ENCODE data around the gene SSH2. TPM values are rescaled to one million over a fixed set of nuclear protein-coding genes. Genes with fewer than 3 reads are reported as not detected.
A peak's percentile ranks its signal among the peaks of the same experiment; 100 is the strongest.

The SSH2 gene
- polyA plus RNA-seq, 1 of the 3 experiments (the other 2 are of a cell fraction): 8.8 TPM

DNA sequence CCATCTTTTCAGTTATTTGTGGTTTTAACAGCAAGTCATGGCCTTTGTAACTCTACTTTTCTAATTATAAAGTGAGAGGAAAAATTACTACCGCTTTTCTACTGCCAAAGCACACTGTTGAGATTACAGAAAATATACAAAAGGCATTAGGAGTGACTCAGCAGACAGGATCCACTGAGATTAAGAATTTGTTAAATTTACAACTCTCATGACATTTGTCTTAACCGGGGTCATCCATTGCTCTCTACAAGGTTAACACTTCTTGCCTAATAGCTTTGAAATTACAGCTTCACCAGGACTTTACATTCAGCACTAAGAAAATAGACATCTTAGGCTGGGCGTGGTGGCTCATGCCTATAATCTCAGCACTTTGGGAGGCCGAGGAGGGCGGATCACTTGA lies 93.4 kb downstream of the SSH2 start (continued):
- TF ChIP-seq CTCF (IDR thresholded peaks at IDR 0.05): no peak
- TF ChIP-seq, protein P1, sequence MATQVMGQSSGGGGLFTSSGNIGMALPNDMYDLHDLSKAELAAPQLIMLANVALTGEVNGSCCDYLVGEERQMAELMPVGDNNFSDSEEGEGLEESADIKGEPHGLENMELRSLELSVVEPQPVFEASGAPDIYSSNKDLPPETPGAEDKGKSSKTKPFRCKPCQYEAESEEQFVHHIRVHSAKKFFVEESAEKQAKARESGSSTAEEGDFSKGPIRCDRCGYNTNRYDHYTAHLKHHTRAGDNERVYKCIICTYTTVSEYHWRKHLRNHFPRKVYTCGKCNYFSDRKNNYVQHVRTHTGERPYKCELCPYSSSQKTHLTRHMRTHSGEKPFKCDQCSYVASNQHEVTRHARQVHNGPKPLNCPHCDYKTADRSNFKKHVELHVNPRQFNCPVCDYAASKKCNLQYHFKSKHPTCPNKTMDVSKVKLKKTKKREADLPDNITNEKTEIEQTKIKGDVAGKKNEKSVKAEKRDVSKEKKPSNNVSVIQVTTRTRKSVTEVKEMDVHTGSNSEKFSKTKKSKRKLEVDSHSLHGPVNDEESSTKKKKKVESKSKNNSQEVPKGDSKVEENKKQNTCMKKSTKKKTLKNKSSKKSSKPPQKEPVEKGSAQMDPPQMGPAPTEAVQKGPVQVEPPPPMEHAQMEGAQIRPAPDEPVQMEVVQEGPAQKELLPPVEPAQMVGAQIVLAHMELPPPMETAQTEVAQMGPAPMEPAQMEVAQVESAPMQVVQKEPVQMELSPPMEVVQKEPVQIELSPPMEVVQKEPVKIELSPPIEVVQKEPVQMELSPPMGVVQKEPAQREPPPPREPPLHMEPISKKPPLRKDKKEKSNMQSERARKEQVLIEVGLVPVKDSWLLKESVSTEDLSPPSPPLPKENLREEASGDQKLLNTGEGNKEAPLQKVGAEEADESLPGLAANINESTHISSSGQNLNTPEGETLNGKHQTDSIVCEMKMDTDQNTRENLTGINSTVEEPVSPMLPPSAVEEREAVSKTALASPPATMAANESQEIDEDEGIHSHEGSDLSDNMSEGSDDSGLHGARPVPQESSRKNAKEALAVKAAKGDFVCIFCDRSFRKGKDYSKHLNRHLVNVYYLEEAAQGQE (IDR thresholded peaks at IDR 0.05; ENCODE audit: low read depth, low read length): no peak
- no peak for TF ChIP-seq GATA2 (CRISPR knock-in tag; IDR thresholded peaks at IDR 0.05)
- TF ChIP-seq FOXM1 (IDR thresholded peaks at IDR 0.05; ENCODE audit: low read depth): no peak
- TF ChIP-seq FOSL2 (IDR thresholded peaks at IDR 0.05; ENCODE audit: borderline replicate concordance, low read depth): no peak
- TF ChIP-seq, protein P2, sequence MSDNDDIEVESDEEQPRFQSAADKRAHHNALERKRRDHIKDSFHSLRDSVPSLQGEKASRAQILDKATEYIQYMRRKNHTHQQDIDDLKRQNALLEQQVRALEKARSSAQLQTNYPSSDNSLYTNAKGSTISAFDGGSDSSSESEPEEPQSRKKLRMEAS (IDR thresholded peaks at IDR 0.05; ENCODE audit: low read depth): no peak
- no peak for TF ChIP-seq PBX3 (IDR thresholded peaks at IDR 0.05)
- no peak for TF ChIP-seq ZBTB33 (IDR thresholded peaks at IDR 0.05; ENCODE audit: borderline replicate concordance, low read depth)

GRCh38 chr17:29835435-29836351 lies 94.3 kb downstream of the SSH2 start:
- DNase-seq: no peak
- TF ChIP-seq SIN3A (IDR thresholded peaks at IDR 0.05; ENCODE audit: borderline replicate concordance, low read depth, low read length) (no peak), FOSL2 (IDR thresholded peaks at IDR 0.05; ENCODE audit: borderline replicate concordance, low read depth) (0 out of 2 replicates have a peak, but pooled peaks have one; percentile 24), GABPA (IDR thresholded peaks at IDR 0.05; ENCODE audit: low read depth) (no peak), POLR2AphosphoS5 (IDR thresholded peaks at IDR 0.05; ENCODE audit: low read depth, low read length) (no peak), TEAD4 (IDR thresholded peaks at IDR 0.05; ENCODE audit: borderline replicate concordance, insufficient read depth) (no peak)
- CTCF ChIA-PET: interaction anchor here (1.3 to 1.6 kb wide), 2 partner anchors 11 to 28 kb away, joined by 4 read pairs; no protein-coding TSS in a partner anchor
- Histone ChIP-seq H3K36me3 (replicated peaks in 1 of 2; ENCODE audit: control insufficient read depth in 1 of 2, insufficient read depth in 2 of 2, low read length in 1 of 2) (no peaks in the 10 kb centered on the region), H3K4me2 (no peak overlapping the region), H4K20me1 (ENCODE audit: insufficient read depth) (no peaks in the 10 kb centered on the region), H3K9me2 (no peaks in the 10 kb centered on the region), H3K4me3 (ENCODE audit: low read depth in 2 of 2, low read length in 1 of 2) (no peak overlapping the region), H2AFZ (ENCODE audit: low read depth) (no peak overlapping the region), H3K4me1 (ENCODE audit: control insufficient read depth in 1 of 2, insufficient read depth in 2 of 2, low read depth in 1 of 2, low read length in 1 of 2) (peaks cover 7 to 8% of the 10 kb centered on the region in 2 experiments; a peak in 2 of 4 replicates), H3F3A (replicated peaks; ENCODE audit: insufficient read depth) (peaks cover under 1% of the 10 kb centered on the region), H3K9ac (no peak overlapping the region), H3K27ac (ENCODE audit: low read depth in 2 of 2, low read length in 1 of 2) (0 out of 4 replicates have a peak overlapping the region, but pooled peaks of 1 of the 2 experiments have one; percentile 10), H3K9me3 (no peaks in the 10 kb centered on the region), H3K27me3 (ENCODE audit: insufficient read depth) (no peaks in the 10 kb centered on the region), H3K79me2 (ENCODE audit: insufficient read depth) (no peaks in the 10 kb centered on the region)
- POLR2A ChIA-PET: no interaction called here
- WGBS (ENCODE audit: low lambda C conversion rate): 91% methylated on average over 10 of the region's 10 CpGs

All from SK-N-SH (cell line).